Measurements from ENCODE around the gene PDE8B.
"Not testable (repeated sequence)": the region's sequence is repeated elsewhere in the genome, so short reads cannot be mapped to it uniquely, and the experiment has no call there.

The PDE8B gene

GRCh38 chr5:77367741-77368140, 157.3 kb downstream of the PDE8B start:
- DNase-seq = no peak

- DNase-seq = no peak
Observed at GRCh38 chr5:77368367-77368766, 157.9 kb downstream of the PDE8B start.

GRCh38 chr5:77369566-77369965, 159.1 kb downstream of the PDE8B start:
- DNase-seq = no peak

GRCh38 chr5:77374686-77375085, 164.2 kb downstream of the PDE8B start:
- no peak for DNase-seq

- DNase-seq = no peak
Observed at GRCh38 chr5:77376609-77377300, 166.3 kb downstream of the PDE8B start.

GRCh38 chr5:77379558-77380061, 169.1 kb downstream of the PDE8B start:
- DNase-seq = no peak

- DNase-seq = no peak
Observed at GRCh38 chr5:77380636-77381035, 170.2 kb downstream of the PDE8B start.

GRCh38 chr5:77383336-77383735, 172.9 kb downstream of the PDE8B start:
- not testable (repeated sequence) for DNase-seq

- DNase-seq = not testable (repeated sequence)
Observed at GRCh38 chr5:77386340-77386739, 175.9 kb downstream of the PDE8B start.

GRCh38 chr5:77389746-77390145, 179.3 kb downstream of the PDE8B start:
- no peak for DNase-seq

GRCh38 chr5:77390221-77390620, 179.7 kb downstream of the PDE8B start:
- no peak for DNase-seq

- DNase-seq = no peak
Observed at GRCh38 chr5:77390795-77391194, 180.3 kb downstream of the PDE8B start.

GRCh38 chr5:77391240-77391765, 180.8 kb downstream of the PDE8B start:
- DNase-seq = no peak

GRCh38 chr5:77394064-77394715, 183.7 kb downstream of the PDE8B start:
- no peak for DNase-seq

- DNase-seq = no peak
Observed at GRCh38 chr5:77396017-77396416, 185.5 kb downstream of the PDE8B start.

GRCh38 chr5:77397686-77398292, 187.3 kb downstream of the PDE8B start:
- DNase-seq = no peak

GRCh38 chr5:77398458-77398857, 188.0 kb downstream of the PDE8B start:
- DNase-seq = no peak

GRCh38 chr5:77398896-77399295, 188.4 kb downstream of the PDE8B start:
- DNase-seq = no peak

GRCh38 chr5:77400645-77401044, 190.2 kb downstream of the PDE8B start:
- DNase-seq = no peak

- no peak for DNase-seq
Observed at GRCh38 chr5:77402796-77403195, 192.3 kb downstream of the PDE8B start.

- no peak for DNase-seq
Observed at GRCh38 chr5:77407152-77407551, 196.7 kb downstream of the PDE8B start.

GRCh38 chr5:77409870-77410621, 199.6 kb downstream of the PDE8B start:
- DNase-seq = no peak

- no peak for DNase-seq
Observed at GRCh38 chr5:77413049-77413448, 202.6 kb downstream of the PDE8B start.

All from NCI-H187 treated with DMSO at 0.1 percent for 48 hours (cell line).